GM06990 (cell line): Measurements from ENCODE around the gene RBM28.

Experiments used
- DNase-seq: peaks from one replicate; pipeline ENCODE4 v3.0.0-alpha.2; 2011; ENCODE audit not compliant: insufficient read length; ENCODE audit errors: extremely low read depth
- H3K27me3 ChIP-seq: replicated peaks from 2 replicates; pipeline ENCODE4 v1.6.0; 2011; ENCODE audit warnings: low read length; ENCODE audit not compliant: control insufficient read depth, insufficient read depth
- H3K36me3 ChIP-seq: 2 replicates; pipeline ENCODE4 v1.5.1; 2011; ENCODE audit warnings: low read length; ENCODE audit not compliant: control insufficient read depth, insufficient read depth
- H3K4me3 ChIP-seq: replicated peaks from 2 replicates; pipeline ENCODE4 v1.5.1; 2011; ENCODE audit warnings: low read depth, mild to moderate bottlenecking, control low read depth, low read length
- CTCF ChIP-seq: IDR thresholded peaks from 2 replicates; pipeline ENCODE4 v1.5.1; 2011; ENCODE audit warnings: low read length, control low read depth, mild to moderate bottlenecking, inconsistent platforms; ENCODE audit not compliant: insufficient read depth, poor library complexity, severe bottlenecking

The RBM28 gene

GRCh38 chr7:128270826-128271272 is 72.9 kb downstream of the RBM28 start:
- Histone ChIP-seq H3K27me3 (no peaks in the 10 kb centered on the region; the same call in none of the 2 replicates), H3K4me3 (no peak overlapping the region), H3K36me3 (no peaks in the 10 kb centered on the region)
- DNase-seq, result no peak
- TF ChIP-seq CTCF, result no peak

GRCh38 chr7:128268233-128268632 is 75.5 kb downstream of the RBM28 start:
- no peak for DNase-seq

GRCh38 chr7:128267595-128267924 is 76.1 kb downstream of the RBM28 start:
- no peaks in the 10 kb centered on the region for H3K36me3 ChIP-seq
- no peaks in the 10 kb centered on the region; the same call in 1 of the 2 replicates for H3K27me3 ChIP-seq
- TF ChIP-seq CTCF, result no peak
- H3K4me3 ChIP-seq, result no peak overlapping the region
- DNase-seq, result no peak

More at GRCh38 chr7:128268233-128268632, 75.5 kb downstream of the RBM28 start:
- Histone ChIP-seq H3K4me3 (no peak overlapping the region), H3K27me3 (no peaks in the 10 kb centered on the region; the same call in 1 of the 2 replicates), H3K36me3 (no peaks in the 10 kb centered on the region)
- no peak for TF ChIP-seq CTCF

GRCh38 chr7:128266883-128267594 is 76.7 kb downstream of the RBM28 start:
- H3K4me3 ChIP-seq, result no peak overlapping the region
- no peak for DNase-seq

GRCh38 chr7:128266529-128266882 is 77.2 kb downstream of the RBM28 start:
- TF ChIP-seq CTCF, result no peak

More at GRCh38 chr7:128266883-128267594, 76.7 kb downstream of the RBM28 start:
- H3K27me3 ChIP-seq, result no peaks in the 10 kb centered on the region; the same call in 1 of the 2 replicates
- TF ChIP-seq CTCF, result no peak
- H3K36me3 ChIP-seq, result no peaks in the 10 kb centered on the region

More at GRCh38 chr7:128266529-128266882, 77.2 kb downstream of the RBM28 start:
- H3K36me3 ChIP-seq, result no peaks in the 10 kb centered on the region
- no peak overlapping the region for H3K4me3 ChIP-seq
- H3K27me3 ChIP-seq, result no peaks in the 10 kb centered on the region; the same call in 1 of the 2 replicates
- no peak for DNase-seq
